ENCODE results near the gene PPP1R1C.

DNA sequence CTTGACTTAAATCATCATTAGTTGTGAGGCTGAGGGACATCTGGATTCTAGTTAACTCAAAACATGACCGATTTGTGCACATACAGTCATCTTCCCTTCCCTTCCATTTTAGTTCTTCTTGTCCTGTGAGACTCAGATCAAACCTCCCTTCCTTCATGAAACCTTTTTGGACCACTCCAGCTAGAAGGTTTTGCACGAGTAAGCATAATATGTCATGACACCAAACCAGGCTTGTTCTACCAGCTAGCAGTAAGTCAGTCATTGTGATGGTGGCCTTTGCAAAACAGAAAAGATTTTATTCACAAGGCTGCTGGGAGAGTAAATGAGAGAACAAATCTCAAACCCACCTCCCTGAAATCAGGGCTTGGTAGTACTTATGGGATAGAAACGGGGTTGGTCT lies 14.3 kb downstream of the PPP1R1C start:
- TF ChIP-seq EZH2 (IDR thresholded peaks at IDR 0.05; ENCODE audit: low read depth, unreplicated experiment) = no peak
- TF ChIP-seq, protein P1, sequence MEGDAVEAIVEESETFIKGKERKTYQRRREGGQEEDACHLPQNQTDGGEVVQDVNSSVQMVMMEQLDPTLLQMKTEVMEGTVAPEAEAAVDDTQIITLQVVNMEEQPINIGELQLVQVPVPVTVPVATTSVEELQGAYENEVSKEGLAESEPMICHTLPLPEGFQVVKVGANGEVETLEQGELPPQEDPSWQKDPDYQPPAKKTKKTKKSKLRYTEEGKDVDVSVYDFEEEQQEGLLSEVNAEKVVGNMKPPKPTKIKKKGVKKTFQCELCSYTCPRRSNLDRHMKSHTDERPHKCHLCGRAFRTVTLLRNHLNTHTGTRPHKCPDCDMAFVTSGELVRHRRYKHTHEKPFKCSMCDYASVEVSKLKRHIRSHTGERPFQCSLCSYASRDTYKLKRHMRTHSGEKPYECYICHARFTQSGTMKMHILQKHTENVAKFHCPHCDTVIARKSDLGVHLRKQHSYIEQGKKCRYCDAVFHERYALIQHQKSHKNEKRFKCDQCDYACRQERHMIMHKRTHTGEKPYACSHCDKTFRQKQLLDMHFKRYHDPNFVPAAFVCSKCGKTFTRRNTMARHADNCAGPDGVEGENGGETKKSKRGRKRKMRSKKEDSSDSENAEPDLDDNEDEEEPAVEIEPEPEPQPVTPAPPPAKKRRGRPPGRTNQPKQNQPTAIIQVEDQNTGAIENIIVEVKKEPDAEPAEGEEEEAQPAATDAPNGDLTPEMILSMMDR (conservative IDR thresholded peaks at IDR 0.05; ENCODE audit: low read depth in 2 of 2) = no peak
- no peak for TF ChIP-seq POLR2AphosphoS5 (IDR thresholded peaks at IDR 0.05; ENCODE audit: low read depth)
- TF ChIP-seq JUNB (IDR thresholded peaks at IDR 0.05; ENCODE audit: unreplicated experiment) = no peak

All from GM23338 (cell line).